GM06990 (cell line): ENCODE data around the gene HLCS.

Experiments
- DNase-seq: peaks from one replicate; pipeline ENCODE4 v3.0.0-alpha.2; 2011; ENCODE audit not compliant: insufficient read length; ENCODE audit errors: extremely low read depth
- H3K27me3 ChIP-seq: replicated peaks from 2 replicates; pipeline ENCODE4 v1.6.0; 2011; ENCODE audit warnings: low read length; ENCODE audit not compliant: control insufficient read depth, insufficient read depth
- H3K36me3 ChIP-seq: 2 replicates; pipeline ENCODE4 v1.5.1; 2011; ENCODE audit warnings: low read length; ENCODE audit not compliant: control insufficient read depth, insufficient read depth
- H3K4me3 ChIP-seq: replicated peaks from 2 replicates; pipeline ENCODE4 v1.5.1; 2011; ENCODE audit warnings: low read depth, mild to moderate bottlenecking, control low read depth, low read length
- TF ChIP-seq, protein P1 (sequence below): IDR thresholded peaks from 2 replicates; pipeline ENCODE4 v1.5.1; 2011; ENCODE audit warnings: low read length, control low read depth, mild to moderate bottlenecking, inconsistent platforms; ENCODE audit not compliant: insufficient read depth, poor library complexity, severe bottlenecking

Gene HLCS

DNA sequence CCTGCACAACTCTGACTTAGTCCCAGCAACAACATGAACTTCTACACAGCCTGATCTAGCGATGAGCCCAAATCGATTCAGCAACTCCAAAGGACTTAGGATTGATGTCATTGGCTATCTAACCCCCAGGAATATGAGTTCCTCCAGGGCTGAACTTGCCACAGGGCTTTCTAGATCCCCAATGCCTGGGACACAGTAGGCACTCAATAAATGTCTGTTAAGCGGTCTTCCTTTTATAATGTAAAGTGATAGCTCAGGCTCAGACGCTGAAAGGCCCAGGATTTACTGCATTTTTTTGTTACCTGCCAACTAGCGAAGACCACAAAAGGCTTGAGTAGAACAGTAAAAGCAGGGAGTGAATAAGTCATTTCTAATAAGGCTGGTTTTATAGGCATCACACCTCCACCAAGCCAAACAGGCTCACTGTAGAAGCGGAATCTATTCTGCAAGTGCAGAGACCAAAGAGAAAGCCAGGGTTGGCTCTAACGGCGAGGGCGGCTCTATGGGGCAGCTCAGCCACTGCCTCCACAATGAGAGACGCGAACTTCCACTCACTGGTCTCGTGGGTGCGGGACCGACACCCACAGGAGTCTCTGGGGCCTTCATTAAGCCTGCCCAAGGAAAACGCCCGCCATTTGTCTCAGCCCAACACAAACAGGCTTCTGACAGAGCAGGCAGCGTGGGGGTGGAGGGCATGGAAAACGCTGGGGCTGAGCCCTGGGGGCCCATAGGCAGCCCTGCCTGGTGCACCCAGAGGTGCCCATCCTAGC, 52.0 kb downstream of the HLCS start:
- Histone ChIP-seq H3K36me3 (no peaks in the 10 kb centered on the region), H3K27me3 (no peaks in the 10 kb centered on the region), H3K4me3 (no peak overlapping the region)
- DNase-seq: no peak
- TF ChIP-seq, protein P1, sequence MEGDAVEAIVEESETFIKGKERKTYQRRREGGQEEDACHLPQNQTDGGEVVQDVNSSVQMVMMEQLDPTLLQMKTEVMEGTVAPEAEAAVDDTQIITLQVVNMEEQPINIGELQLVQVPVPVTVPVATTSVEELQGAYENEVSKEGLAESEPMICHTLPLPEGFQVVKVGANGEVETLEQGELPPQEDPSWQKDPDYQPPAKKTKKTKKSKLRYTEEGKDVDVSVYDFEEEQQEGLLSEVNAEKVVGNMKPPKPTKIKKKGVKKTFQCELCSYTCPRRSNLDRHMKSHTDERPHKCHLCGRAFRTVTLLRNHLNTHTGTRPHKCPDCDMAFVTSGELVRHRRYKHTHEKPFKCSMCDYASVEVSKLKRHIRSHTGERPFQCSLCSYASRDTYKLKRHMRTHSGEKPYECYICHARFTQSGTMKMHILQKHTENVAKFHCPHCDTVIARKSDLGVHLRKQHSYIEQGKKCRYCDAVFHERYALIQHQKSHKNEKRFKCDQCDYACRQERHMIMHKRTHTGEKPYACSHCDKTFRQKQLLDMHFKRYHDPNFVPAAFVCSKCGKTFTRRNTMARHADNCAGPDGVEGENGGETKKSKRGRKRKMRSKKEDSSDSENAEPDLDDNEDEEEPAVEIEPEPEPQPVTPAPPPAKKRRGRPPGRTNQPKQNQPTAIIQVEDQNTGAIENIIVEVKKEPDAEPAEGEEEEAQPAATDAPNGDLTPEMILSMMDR: no peak

DNA sequence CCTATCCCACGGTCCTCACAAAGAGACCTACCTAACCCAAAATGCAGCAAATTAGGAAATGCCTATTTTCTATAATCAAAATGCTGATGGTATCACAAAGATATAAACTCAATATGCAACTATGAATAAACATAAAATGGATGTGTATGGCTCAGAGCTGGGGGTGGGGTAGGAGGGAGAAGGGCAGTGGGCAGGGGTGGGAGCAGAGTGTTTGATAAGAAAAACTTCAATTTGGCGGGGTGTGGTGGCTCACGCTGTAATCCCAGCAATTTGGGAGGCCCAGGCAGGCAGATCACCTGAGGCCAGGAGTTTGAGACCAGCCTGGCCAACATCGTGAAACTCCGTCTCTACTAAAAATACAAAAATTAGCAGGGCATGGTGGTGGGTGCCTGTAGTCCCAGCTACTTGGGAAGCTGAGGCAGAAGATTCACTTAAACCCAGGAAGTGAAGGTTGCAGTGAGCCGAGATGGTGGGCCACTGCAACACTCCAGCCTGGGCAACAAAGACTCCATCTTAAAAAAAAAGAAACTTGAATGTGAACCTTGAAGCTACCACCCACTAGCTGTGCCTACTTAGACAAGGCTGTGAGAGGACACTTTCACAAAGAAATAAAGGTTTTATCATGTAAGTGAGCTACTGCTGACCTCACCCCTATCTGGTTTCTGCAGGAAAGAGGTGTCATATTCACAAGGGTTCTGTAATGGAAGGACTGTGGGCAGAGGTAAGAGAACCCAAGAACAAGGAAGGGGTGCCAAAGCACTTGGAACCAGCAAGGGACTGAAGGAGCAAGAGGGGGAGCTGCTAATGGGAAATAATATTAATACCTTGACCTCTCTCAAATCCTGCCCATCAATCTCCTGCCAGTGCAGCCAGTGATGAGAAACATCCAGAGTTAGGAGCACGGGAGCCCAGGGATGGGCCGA, 53.0 kb downstream of the HLCS start:
- TF ChIP-seq, protein P1: no peak
- DNase-seq: no peak
- Histone ChIP-seq H3K4me3 (no peak overlapping the region), H3K36me3 (no peaks in the 10 kb centered on the region), H3K27me3 (no peaks in the 10 kb centered on the region)

DNA sequence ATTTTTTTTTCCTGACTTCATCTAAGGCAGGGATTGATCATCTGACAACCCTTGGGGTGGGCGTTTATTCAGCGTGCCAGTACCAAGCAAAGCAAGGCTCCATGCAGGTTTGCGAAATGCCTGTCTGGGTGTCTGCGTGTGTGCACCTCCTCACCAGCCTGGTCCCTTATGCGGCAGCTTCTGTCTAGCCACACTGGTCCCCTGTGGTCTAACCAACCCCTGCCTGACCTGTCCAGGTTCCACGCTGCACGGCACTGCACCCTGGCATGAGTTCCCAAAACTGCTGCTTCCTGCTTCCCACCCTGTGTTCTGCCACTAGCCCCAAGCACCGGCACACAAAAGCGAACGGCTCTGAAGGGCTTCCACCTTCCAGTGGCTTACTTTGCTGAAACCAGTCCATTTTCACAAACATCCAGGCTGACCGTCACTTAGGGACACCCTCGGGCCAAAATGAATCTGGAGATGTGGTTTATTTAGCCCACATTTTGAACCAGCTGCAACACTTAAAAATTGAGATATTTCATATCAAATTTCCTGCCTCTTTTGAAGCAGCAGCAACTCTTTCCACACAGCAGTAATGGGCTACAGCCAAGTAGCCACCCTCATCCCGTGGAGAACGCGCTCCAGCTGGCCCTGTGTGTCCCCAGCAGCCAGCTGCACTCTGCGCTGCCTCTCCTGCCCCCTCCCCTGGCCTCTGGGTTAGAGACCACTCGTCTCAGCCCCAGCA, 55.7 kb downstream of the HLCS start:
- no peak overlapping the region for H3K4me3 ChIP-seq
- no peak for DNase-seq
- H3K27me3 ChIP-seq: no peaks in the 10 kb centered on the region
- TF ChIP-seq, protein P1: no peak
- H3K36me3 ChIP-seq: no peaks in the 10 kb centered on the region

DNA sequence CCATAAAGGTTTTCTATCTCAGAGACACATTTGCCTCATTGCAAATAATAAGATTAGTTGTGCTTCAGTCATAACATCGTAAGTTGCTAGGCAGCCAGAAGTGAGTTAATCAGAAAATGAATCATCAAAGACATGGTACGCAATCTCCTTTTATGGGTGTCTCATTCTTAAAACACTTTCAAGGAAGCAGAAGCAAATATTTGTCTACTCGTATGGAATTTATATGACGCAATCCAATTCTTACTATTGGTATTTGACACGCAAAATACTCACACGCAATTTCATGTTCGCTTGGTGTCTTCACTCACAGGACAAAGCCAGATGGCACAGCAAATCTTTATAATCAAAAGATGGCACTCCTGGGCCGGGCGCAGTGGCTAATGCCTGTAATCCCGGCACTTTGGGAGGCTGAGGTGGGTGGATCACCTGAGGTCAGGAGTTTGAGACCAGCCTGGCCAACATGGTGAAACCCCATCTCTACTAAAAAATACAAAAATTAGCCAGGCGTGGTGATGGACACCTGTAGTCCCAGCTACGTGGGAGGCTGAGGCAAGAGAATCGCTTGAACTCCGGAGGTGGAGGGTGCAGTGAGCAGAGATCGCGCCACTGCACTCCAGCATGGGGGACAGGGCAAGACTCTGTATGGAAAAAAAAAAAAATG, 56.4 kb downstream of the HLCS start:
- no peak overlapping the region for H3K4me3 ChIP-seq
- no peaks in the 10 kb centered on the region for H3K27me3 ChIP-seq
- H3K36me3 ChIP-seq: no peaks in the 10 kb centered on the region
- DNase-seq: no peak
- TF ChIP-seq, protein P1: no peak

DNA sequence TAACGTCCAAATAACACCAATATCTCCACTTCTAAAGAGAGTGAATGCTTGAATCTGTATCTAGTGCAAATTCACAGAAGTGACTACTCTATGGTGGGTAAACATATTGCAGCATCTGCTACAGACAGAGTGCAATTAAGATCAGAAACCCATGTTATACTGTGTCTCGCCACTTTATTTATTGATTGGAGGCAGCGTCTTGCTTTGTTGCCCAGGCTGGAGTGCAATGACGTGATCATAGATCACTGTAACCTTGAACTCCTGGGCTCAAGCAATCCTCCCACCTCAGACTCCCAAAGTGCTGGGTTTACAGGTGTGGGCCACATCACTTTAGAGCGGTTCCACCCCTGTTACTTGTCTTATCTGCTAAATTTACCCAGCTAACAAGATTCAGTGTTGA, 57.0 kb downstream of the HLCS start:
- H3K36me3 ChIP-seq: no peaks in the 10 kb centered on the region
- H3K27me3 ChIP-seq: no peaks in the 10 kb centered on the region
- no peak overlapping the region for H3K4me3 ChIP-seq
- TF ChIP-seq, protein P1: no peak
- DNase-seq: no peak
